GM06990 (cell line): ENCODE measurements around the gene WNT9B.
A peak's percentile ranks its signal among the peaks of the same experiment; 100 is the strongest.
"Not testable (repeated sequence)": the region's sequence is repeated elsewhere in the genome, so short reads cannot be mapped to it uniquely, and the experiment has no call there.

Experiments
- DNase-seq: peaks from one replicate; pipeline ENCODE4 v3.0.0-alpha.2; 2011; ENCODE audit not compliant: insufficient read length; ENCODE audit errors: extremely low read depth
- H3K27me3 ChIP-seq: replicated peaks from 2 replicates; pipeline ENCODE4 v1.6.0; 2011; ENCODE audit warnings: low read length; ENCODE audit not compliant: control insufficient read depth, insufficient read depth
- H3K36me3 ChIP-seq: 2 replicates; pipeline ENCODE4 v1.5.1; 2011; ENCODE audit warnings: low read length; ENCODE audit not compliant: control insufficient read depth, insufficient read depth
- H3K4me3 ChIP-seq: replicated peaks from 2 replicates; pipeline ENCODE4 v1.5.1; 2011; ENCODE audit warnings: low read depth, mild to moderate bottlenecking, control low read depth, low read length
- CTCF ChIP-seq: IDR thresholded peaks from 2 replicates; pipeline ENCODE4 v1.5.1; 2011; ENCODE audit warnings: low read length, control low read depth, mild to moderate bottlenecking, inconsistent platforms; ENCODE audit not compliant: insufficient read depth, poor library complexity, severe bottlenecking

WNT9B gene

DNA sequence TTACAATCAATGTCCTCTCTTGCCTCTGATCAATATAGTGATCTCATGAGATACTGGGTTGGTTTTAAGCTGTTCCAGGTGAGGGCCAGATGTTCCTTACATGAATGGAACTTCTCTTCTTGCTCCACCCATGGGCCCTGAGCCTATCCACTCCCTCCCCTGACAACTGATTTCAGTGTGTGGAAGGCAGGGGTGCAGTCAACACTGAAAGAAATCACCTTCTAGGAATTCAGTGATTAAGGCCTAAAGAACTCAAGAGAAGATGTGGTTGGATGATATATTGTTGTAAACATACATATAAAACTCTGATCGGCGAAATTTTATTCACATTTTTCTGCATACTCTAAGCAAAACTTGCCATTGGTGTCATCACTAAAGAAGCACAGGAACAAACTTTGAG, 64.8 kb downstream of the WNT9B start:
- Histone ChIP-seq H3K27me3 (no peaks in the 10 kb centered on the region), H3K36me3 (no peaks in the 10 kb centered on the region), H3K4me3 (no peak overlapping the region)
- TF ChIP-seq CTCF = no peak
- no peak for DNase-seq

- H3K27me3 ChIP-seq = no peaks in the 10 kb centered on the region
- H3K4me3 ChIP-seq = no peak overlapping the region
- no peak for TF ChIP-seq CTCF
- DNase-seq = no peak
- H3K36me3 ChIP-seq = no peaks in the 10 kb centered on the region
Measured at GRCh38 chr17:46916623-46917022, 65.2 kb downstream of the WNT9B start.

GRCh38 chr17:46917041-46917440, 65.7 kb downstream of the WNT9B start:
- no peaks in the 10 kb centered on the region for H3K27me3 ChIP-seq
- TF ChIP-seq CTCF = no peak
- H3K36me3 ChIP-seq = no peaks in the 10 kb centered on the region
- DNase-seq = no peak
- H3K4me3 ChIP-seq = no peak overlapping the region

DNA sequence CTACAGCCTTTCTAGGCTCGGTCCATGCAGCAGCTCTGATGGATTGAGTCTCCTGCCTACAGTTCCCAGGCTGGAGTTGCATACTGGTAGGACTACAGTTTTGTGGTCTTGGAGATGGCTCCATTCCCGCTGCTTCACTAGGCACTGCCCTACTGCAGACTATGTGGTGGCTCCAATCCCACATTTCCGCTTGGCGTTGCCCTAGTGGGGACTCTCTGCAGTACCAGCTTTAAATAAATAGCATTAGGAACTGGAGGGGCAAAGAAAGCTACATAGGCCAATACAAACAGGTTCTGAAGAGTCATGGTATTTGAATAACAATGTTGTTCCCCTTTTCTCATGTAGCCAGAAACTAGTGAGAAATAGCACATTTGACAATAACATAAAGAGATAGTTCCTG, 66.1 kb downstream of the WNT9B start:
- no peaks in the 10 kb centered on the region for H3K27me3 ChIP-seq
- no peak overlapping the region for H3K4me3 ChIP-seq
- DNase-seq = no peak
- no peak for TF ChIP-seq CTCF
- no peaks in the 10 kb centered on the region for H3K36me3 ChIP-seq

GRCh38 chr17:46921962-46922361, 70.6 kb downstream of the WNT9B start:
- not testable (repeated sequence) for H3K36me3 ChIP-seq, DNase-seq, H3K27me3 ChIP-seq
- H3K4me3 ChIP-seq = peak overlapping the region; percentile 84

- H3K27me3 ChIP-seq = no peaks in the 10 kb centered on the region
- peak overlapping the region; percentile 84 for H3K4me3 ChIP-seq
- no peaks in the 10 kb centered on the region for H3K36me3 ChIP-seq
- DNase-seq = no peak
- TF ChIP-seq CTCF = no peak
Measured at GRCh38 chr17:46922487-46922803, 71.1 kb downstream of the WNT9B start.
